Epithelial cell of proximal tubule (primary cell): ENCODE measurements around the gene NTRK1. TPM values are rescaled to one million over a fixed set of nuclear protein-coding genes. Genes with fewer than 3 reads are reported as not detected.

ENCODE experiments used
- DNase-seq: peaks from one replicate; pipeline ENCODE4 v3.0.0-alpha.2; 2011; ENCODE audit warnings: low read depth
- H3K4me3 ChIP-seq: 2 replicates; pipeline ENCODE4 v1.5.1; 2011; ENCODE audit warnings: low read depth, mild to moderate bottlenecking, low read length
- total RNA-seq: library from RNA; depleted of rRNA; stranded (reverse); fragments of >200 nt; gene quantifications from 2 replicates; pipeline ENCODE4 v1.2.3, GENCODE V29; 2015
- TF ChIP-seq, protein P1 (sequence below): conservative IDR thresholded peaks from 2 replicates; pipeline ENCODE4 v1.5.1; 2012; ENCODE audit warnings: low read depth, mild to moderate bottlenecking, low read length

Gene NTRK1
- total RNA-seq, 1 donor from 2014 or later = not detected

- no peak overlapping the region for H3K4me3 ChIP-seq
- TF ChIP-seq, protein P1, sequence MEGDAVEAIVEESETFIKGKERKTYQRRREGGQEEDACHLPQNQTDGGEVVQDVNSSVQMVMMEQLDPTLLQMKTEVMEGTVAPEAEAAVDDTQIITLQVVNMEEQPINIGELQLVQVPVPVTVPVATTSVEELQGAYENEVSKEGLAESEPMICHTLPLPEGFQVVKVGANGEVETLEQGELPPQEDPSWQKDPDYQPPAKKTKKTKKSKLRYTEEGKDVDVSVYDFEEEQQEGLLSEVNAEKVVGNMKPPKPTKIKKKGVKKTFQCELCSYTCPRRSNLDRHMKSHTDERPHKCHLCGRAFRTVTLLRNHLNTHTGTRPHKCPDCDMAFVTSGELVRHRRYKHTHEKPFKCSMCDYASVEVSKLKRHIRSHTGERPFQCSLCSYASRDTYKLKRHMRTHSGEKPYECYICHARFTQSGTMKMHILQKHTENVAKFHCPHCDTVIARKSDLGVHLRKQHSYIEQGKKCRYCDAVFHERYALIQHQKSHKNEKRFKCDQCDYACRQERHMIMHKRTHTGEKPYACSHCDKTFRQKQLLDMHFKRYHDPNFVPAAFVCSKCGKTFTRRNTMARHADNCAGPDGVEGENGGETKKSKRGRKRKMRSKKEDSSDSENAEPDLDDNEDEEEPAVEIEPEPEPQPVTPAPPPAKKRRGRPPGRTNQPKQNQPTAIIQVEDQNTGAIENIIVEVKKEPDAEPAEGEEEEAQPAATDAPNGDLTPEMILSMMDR = no peak
- no peak for DNase-seq
Observed at GRCh38 chr1:156848461-156849150, 12.1 kb upstream of the NTRK1 start.

DNA sequence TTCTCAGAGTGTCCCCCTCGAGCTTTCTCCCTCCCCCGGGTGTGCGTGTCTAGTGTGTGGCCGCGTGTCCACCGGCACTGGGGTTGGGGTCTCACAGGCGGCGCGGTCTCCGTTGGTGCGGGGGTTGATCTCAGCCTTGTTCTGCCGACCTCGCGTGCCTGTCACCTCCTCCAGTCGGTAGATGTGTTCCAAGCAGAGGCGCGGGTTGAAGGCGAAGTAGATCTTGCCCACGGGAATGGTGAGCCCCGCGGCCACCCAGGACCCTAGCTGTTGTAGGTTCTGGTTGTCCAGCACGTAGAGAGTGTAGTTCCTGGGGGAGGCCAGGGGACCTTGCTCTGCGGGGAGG is 11.5 kb upstream of the NTRK1 start:
- DNase-seq = no peak
- TF ChIP-seq, protein P1 = no peak
- H3K4me3 ChIP-seq = no peak overlapping the region

- DNase-seq = no peak
- TF ChIP-seq, protein P1 = no peak
- no peak overlapping the region for H3K4me3 ChIP-seq
Observed at GRCh38 chr1:156851779-156852417, 8.8 kb upstream of the NTRK1 start.

DNA sequence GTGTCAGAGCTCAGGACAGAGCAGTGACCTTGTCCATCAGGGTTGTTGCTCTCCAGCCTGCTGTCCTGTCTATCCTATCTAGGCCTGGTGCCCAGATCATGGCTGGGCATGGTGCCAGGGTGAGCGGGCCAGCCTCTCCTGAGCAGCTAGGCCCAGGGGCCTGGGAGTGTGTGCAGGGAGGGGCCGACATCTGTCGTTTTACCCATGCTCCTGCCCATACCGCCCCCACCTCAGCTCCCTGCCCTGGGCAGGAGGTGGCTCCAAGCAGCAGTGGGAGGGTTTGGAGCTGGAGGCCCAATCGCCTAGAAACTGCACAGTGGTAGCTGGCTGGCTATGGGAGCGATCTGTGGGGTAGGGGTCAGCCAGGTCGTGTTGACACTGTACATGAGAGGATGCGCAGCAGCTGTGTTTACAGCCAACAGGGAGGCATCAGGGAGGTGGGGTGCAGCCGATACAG is 8.2 kb upstream of the NTRK1 start:
- DNase-seq = no peak
- TF ChIP-seq, protein P1 = no peak
- H3K4me3 ChIP-seq = no peak overlapping the region

DNA sequence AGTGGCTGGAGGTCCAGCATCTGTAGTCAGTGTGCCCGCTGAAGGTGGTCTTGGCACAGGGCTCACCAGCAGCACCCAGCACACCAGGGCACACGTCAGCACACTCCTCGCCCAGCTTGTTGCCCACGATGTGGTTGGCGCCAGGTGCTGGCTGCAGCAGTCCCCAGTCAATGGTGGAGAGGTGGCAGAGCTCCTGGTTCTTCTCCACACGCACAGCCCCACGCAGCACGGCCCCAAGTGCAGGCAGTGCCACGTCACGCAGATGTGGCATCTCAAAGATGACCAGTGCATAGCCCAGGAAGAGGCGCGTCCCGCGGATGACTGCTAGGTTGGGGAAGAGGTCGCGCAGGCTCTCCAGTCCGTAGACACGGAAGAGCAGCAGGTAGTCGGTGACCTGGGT is 6.9 kb upstream of the NTRK1 start:
- DNase-seq = no peak
- no peak overlapping the region for H3K4me3 ChIP-seq
- TF ChIP-seq, protein P1 = no peak

- H3K4me3 ChIP-seq = no peak overlapping the region
- TF ChIP-seq, protein P1 = no peak
- no peak for DNase-seq
Observed at GRCh38 chr1:156854634-156855033, 6.0 kb upstream of the NTRK1 start.
